Measurements from ENCODE around the gene IMPDH2.

The IMPDH2 gene

DNA sequence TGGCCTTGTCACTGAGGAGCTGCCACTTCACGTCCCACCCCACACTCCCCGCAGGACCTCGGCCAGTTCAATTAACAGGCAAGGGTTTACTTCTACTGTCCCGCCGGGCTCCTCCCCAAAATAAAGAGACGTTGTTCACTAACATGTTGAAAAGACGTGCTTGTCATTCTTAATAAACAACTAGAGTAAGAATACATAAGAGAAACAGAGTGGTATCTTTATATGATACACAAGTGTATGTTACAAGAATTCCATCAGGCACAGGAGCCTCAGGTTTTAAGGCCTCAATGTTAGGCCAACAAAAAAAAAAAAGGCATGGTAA is 326 bp upstream of the IMPDH2 start:
- no peaks in the 10 kb centered on the region for H3K27me3 ChIP-seq (replicated peaks; ENCODE audit: control insufficient read depth, insufficient read depth, low read length)
- peak overlapping the region; percentile 93 for H3K9ac ChIP-seq (ENCODE audit: low read length)
- peaks cover 40% of the 10 kb centered on the region for H3K4me1 ChIP-seq (ENCODE audit: control insufficient read depth, insufficient read depth, low read length)

GRCh38 chr3:49028298-49028672 is 913 bp downstream of the IMPDH2 start:
- Histone ChIP-seq H3K9ac (ENCODE audit: low read length) (peak overlapping the region; percentile 93), H3K9me3 (ENCODE audit: control insufficient read depth, low read length) (no peaks in the 10 kb centered on the region), H3K27me3 (replicated peaks; ENCODE audit: control insufficient read depth, insufficient read depth, low read length) (no peaks in the 10 kb centered on the region), H3K36me3 (ENCODE audit: control insufficient read depth, insufficient read depth, low read length, severe bottlenecking) (peaks cover 75% of the 10 kb centered on the region), H3K4me1 (ENCODE audit: control insufficient read depth, insufficient read depth, low read length) (peaks cover 41% of the 10 kb centered on the region), H3K4me3 (ENCODE audit: low read length) (peak overlapping the region; percentile 90)
- no peak for DNase-seq (ENCODE audit: low read depth)

More for the DNA sequence above, 326 bp upstream of the IMPDH2 start:
- H3K9me3 ChIP-seq (ENCODE audit: control insufficient read depth, low read length) = no peaks in the 10 kb centered on the region
- DNase-seq (ENCODE audit: low read depth) = no peak
- peaks cover 74% of the 10 kb centered on the region for H3K36me3 ChIP-seq (ENCODE audit: control insufficient read depth, insufficient read depth, low read length, severe bottlenecking)
- peak overlapping the region; percentile 90 for H3K4me3 ChIP-seq (ENCODE audit: low read length)

GRCh38 chr3:49027634-49028033 is 1.6 kb downstream of the IMPDH2 start:
- peak overlapping the region; percentile 93 for H3K9ac ChIP-seq (ENCODE audit: low read length)
- H3K4me1 ChIP-seq (ENCODE audit: control insufficient read depth, insufficient read depth, low read length) = peaks cover 41% of the 10 kb centered on the region
- no peaks in the 10 kb centered on the region for H3K9me3 ChIP-seq (ENCODE audit: control insufficient read depth, low read length)
- H3K4me3 ChIP-seq (ENCODE audit: low read length) = peak overlapping the region; percentile 90
- no peak for DNase-seq (ENCODE audit: low read depth)
- peaks cover 68% of the 10 kb centered on the region for H3K36me3 ChIP-seq (ENCODE audit: control insufficient read depth, insufficient read depth, low read length, severe bottlenecking)
- H3K27me3 ChIP-seq (replicated peaks; ENCODE audit: control insufficient read depth, insufficient read depth, low read length) = no peaks in the 10 kb centered on the region

DNA sequence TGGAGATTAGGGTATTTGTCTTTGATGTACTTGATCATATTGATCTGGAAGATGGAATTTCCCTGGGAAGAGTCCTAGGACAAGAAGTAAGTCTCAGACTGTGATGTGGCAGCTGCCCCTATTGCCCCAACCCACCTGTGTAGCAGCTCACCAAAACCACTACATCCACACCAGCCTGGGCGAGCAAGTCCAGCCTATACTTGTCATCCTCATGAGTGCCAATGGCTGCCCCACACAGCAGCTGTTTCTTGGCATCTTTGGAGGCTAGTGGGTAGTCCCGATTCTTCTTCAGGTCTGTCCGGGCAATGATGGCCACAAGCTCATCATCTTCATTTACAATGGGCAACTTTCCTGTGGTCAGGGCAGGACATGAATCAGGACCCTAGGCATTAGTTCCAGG is 2.7 kb downstream of the IMPDH2 start:
- no peak for DNase-seq (ENCODE audit: low read depth)
- H3K36me3 ChIP-seq (ENCODE audit: control insufficient read depth, insufficient read depth, low read length, severe bottlenecking) = peaks cover 57% of the 10 kb centered on the region
- H3K27me3 ChIP-seq (replicated peaks; ENCODE audit: control insufficient read depth, insufficient read depth, low read length) = no peaks in the 10 kb centered on the region
- H3K9ac ChIP-seq (ENCODE audit: low read length) = no peak overlapping the region
- H3K9me3 ChIP-seq (ENCODE audit: control insufficient read depth, low read length) = no peaks in the 10 kb centered on the region
- peaks cover 39% of the 10 kb centered on the region for H3K4me1 ChIP-seq (ENCODE audit: control insufficient read depth, insufficient read depth, low read length)
- no peak overlapping the region for H3K4me3 ChIP-seq (ENCODE audit: low read length)

- peaks cover 39% of the 10 kb centered on the region for H3K4me1 ChIP-seq (ENCODE audit: control insufficient read depth, insufficient read depth, low read length)
- H3K9ac ChIP-seq (ENCODE audit: low read length) = peak overlapping the region; percentile 3
- DNase-seq (ENCODE audit: low read depth) = no peak
- no peak overlapping the region for H3K4me3 ChIP-seq (ENCODE audit: low read length)
- peaks cover 52% of the 10 kb centered on the region for H3K36me3 ChIP-seq (ENCODE audit: control insufficient read depth, insufficient read depth, low read length, severe bottlenecking)
- H3K27me3 ChIP-seq (replicated peaks; ENCODE audit: control insufficient read depth, insufficient read depth, low read length) = no peaks in the 10 kb centered on the region
- H3K9me3 ChIP-seq (ENCODE audit: control insufficient read depth, low read length) = no peaks in the 10 kb centered on the region
Measured at GRCh38 chr3:49025793-49026520, 3.2 kb downstream of the IMPDH2 start.

GRCh38 chr3:49025005-49025792 is 4.0 kb downstream of the IMPDH2 start:
- peaks cover 42% of the 10 kb centered on the region for H3K4me1 ChIP-seq (ENCODE audit: control insufficient read depth, insufficient read depth, low read length)
- no peak for DNase-seq (ENCODE audit: low read depth)
- H3K27me3 ChIP-seq (replicated peaks; ENCODE audit: control insufficient read depth, insufficient read depth, low read length) = no peaks in the 10 kb centered on the region
- no peak overlapping the region for H3K4me3 ChIP-seq (ENCODE audit: low read length)
- peak overlapping the region; percentile 3 for H3K9ac ChIP-seq (ENCODE audit: low read length)
- peaks cover 45% of the 10 kb centered on the region for H3K36me3 ChIP-seq (ENCODE audit: control insufficient read depth, insufficient read depth, low read length, severe bottlenecking)
- no peaks in the 10 kb centered on the region for H3K9me3 ChIP-seq (ENCODE audit: control insufficient read depth, low read length)

GRCh38 chr3:49024449-49024848 is 4.7 kb downstream of the IMPDH2 start:
- H3K4me1 ChIP-seq (ENCODE audit: control insufficient read depth, insufficient read depth, low read length) = peaks cover 46% of the 10 kb centered on the region
- no peaks in the 10 kb centered on the region for H3K27me3 ChIP-seq (replicated peaks; ENCODE audit: control insufficient read depth, insufficient read depth, low read length)
- H3K9me3 ChIP-seq (ENCODE audit: control insufficient read depth, low read length) = no peaks in the 10 kb centered on the region
- no peak overlapping the region for H3K9ac ChIP-seq (ENCODE audit: low read length)
- peaks cover 39% of the 10 kb centered on the region for H3K36me3 ChIP-seq (ENCODE audit: control insufficient read depth, insufficient read depth, low read length, severe bottlenecking)
- no peak for DNase-seq (ENCODE audit: low read depth)
- no peak overlapping the region for H3K4me3 ChIP-seq (ENCODE audit: low read length)

GRCh38 chr3:49023775-49024174 is 5.4 kb downstream of the IMPDH2 start:
- peaks cover 50% of the 10 kb centered on the region for H3K4me1 ChIP-seq (ENCODE audit: control insufficient read depth, insufficient read depth, low read length)
- no peak for DNase-seq (ENCODE audit: low read depth)
- H3K4me3 ChIP-seq (ENCODE audit: low read length) = no peak overlapping the region
- H3K27me3 ChIP-seq (replicated peaks; ENCODE audit: control insufficient read depth, insufficient read depth, low read length) = no peaks in the 10 kb centered on the region
- no peaks in the 10 kb centered on the region for H3K9me3 ChIP-seq (ENCODE audit: control insufficient read depth, low read length)
- peaks cover 39% of the 10 kb centered on the region for H3K36me3 ChIP-seq (ENCODE audit: control insufficient read depth, insufficient read depth, low read length, severe bottlenecking)
- no peak overlapping the region for H3K9ac ChIP-seq (ENCODE audit: low read length)

- Histone ChIP-seq H3K9ac (ENCODE audit: low read length) (peak overlapping the region; percentile 94), H3K4me3 (ENCODE audit: low read length) (peak overlapping the region; percentile 94), H3K27me3 (replicated peaks; ENCODE audit: control insufficient read depth, insufficient read depth, low read length) (no peaks in the 10 kb centered on the region), H3K4me1 (ENCODE audit: control insufficient read depth, insufficient read depth, low read length) (peaks cover 42% of the 10 kb centered on the region), H3K36me3 (ENCODE audit: control insufficient read depth, insufficient read depth, low read length, severe bottlenecking) (peaks cover 39% of the 10 kb centered on the region), H3K9me3 (ENCODE audit: control insufficient read depth, low read length) (no peaks in the 10 kb centered on the region)
- DNase-seq (ENCODE audit: low read depth) = peak; percentile 26
Measured at GRCh38 chr3:49022688-49023171, 6.5 kb downstream of the IMPDH2 start.

DNA sequence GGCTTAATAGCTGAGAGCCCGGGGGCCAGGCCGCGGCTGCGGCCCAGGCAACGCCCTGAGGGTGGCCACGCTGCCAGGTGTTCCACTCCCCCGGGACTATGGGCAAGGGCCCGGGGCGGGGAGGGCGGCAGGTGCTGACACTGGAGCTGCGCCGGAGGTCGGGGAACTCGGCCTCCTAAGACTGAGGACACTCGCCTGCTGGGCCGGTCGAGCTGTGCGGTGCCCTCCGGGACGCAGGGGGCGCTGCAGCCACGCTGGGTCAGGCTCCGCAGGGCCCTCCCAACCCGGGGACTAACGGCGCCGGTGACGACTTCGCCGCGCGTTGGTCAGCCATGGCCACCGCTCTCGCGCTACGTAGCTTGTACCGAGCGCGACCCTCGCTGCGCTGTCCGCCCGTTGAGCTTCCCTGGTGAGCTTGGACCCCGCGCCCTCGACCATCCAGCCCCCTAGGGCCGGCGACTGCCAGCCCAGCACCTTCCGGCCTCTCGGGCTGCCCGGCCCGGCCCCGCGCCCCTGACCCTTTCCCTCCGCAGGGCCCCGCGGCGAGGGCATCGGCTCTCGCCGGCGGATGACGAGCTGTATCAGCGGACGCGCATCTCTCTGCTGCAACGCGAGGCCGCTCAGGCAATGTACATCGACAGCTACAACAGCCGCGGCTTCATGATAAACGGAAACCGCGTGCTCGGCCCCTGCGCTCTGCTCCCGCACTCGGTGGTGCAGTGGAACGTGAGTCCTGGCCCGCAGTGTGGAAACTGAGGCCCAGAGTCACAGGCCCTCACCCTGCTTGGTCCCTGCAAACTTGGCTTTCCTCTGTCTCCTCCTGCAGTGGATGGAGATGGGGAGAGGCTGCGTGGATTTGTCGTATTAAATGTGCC is 7.1 kb downstream of the IMPDH2 start, which contains the start of gene NDUFAF3:
NDUFAF3 (plus strand) TSS at position 309 of the 875 bp plus-strand sequence; CDS start at position 333, 24 bp downstream.
- Histone ChIP-seq H3K9ac (ENCODE audit: low read length) (peak within 1 kb of the TSS; percentile 94), H3K4me3 (ENCODE audit: low read length) (peak within 1 kb of the TSS; percentile 94), H3K4me1 (ENCODE audit: control insufficient read depth, insufficient read depth, low read length) (peaks cover 42% of the 10 kb centered on the region), H3K9me3 (ENCODE audit: control insufficient read depth, low read length) (no peaks in the 10 kb centered on the region), H3K36me3 (ENCODE audit: control insufficient read depth, insufficient read depth, low read length, severe bottlenecking) (peaks cover 33% of the 10 kb centered on the region), H3K27me3 (replicated peaks; ENCODE audit: control insufficient read depth, insufficient read depth, low read length) (no peaks in the 10 kb centered on the region)
- DNase-seq (ENCODE audit: low read depth) = peak; percentile 97

All from adipocyte (in vitro differentiated cells).